Ascending aorta (tissue), 2 donors: ENCODE data around the gene CDCA5. TPM values are rescaled to one million over a fixed set of nuclear protein-coding genes. Genes with fewer than 3 reads are reported as not detected.

ENCODE experiments used
- DNase-seq, 2 donors: peaks; one replicate each; pipeline ENCODE4 v3.0.0-alpha.2; 2019; ENCODE audit warnings: low spot score in 2 of 2
- H3K27ac ChIP-seq, 2 donors: fragments of 200-600 bp; sonication (generic); one replicate each; pipeline ENCODE4 v1.5.1; 2016 to 2017; ENCODE audit warnings: mild to moderate bottlenecking in 1 of 2
- H3K27me3 ChIP-seq: fragments of 200-600 bp; sonication (generic); one replicate; pipeline ENCODE4 v1.5.1; 2017
- H3K36me3 ChIP-seq, 2 donors: fragments of 200-600 bp; sonication (generic); one replicate each; pipeline ENCODE4 v1.5.1; 2016
- H3K4me1 ChIP-seq, 2 donors: fragments of 200-600 bp; sonication (generic); one replicate each; pipeline ENCODE4 v1.5.1; 2016 to 2017; ENCODE audit warnings: mild to moderate bottlenecking in 1 of 2
- H3K4me3 ChIP-seq, 2 donors: fragments of 200-600 bp; sonication (generic); one replicate each; pipeline ENCODE4 v1.5.1; 2016 to 2017; ENCODE audit warnings: mild to moderate bottlenecking in 1 of 2
- H3K9me3 ChIP-seq, 2 donors: fragments of 200-600 bp; sonication (generic); one replicate each; pipeline ENCODE4 v1.5.1; 2016
- CTCF ChIP-seq, 3 experiments: fragments of 200-600 bp in 2 of 3; fragments of 450-650 bp in 1 of 3; sonication (generic) in 2 of 3; IDR thresholded peaks; one replicate each; pipeline ENCODE4 v1.5.1; 2016 to 2019; ENCODE audit warnings: antibody characterized with exemption in 3 of 3, mild to moderate bottlenecking in 1 of 3, moderate library complexity in 1 of 3
- intact Hi-C: fragments of 100-400 bp; cut with DNase I; formaldehyde crosslinking; loops from one replicate; pipeline ENCODE4 v1.15.1; 2023
- total RNA-seq: library from RNA; depleted of rRNA; stranded (reverse); fragments of >200 nt; gene quantifications from one replicate; pipeline ENCODE4 v1.1.0, GENCODE V29; 2016

The CDCA5 gene
- total RNA-seq, 1 donor from 2014 or later: not detected

GRCh38 chr11:65130631-65131416 is 47.0 kb upstream of the CDCA5 start:
- DNase-seq: peak in 1 of 2 donors; percentile 55
- peaks cover 70 to 72% of the 10 kb centered on the region in 2 donors for H3K36me3 ChIP-seq

GRCh38 chr11:65129649-65130441 is 46.0 kb upstream of the CDCA5 start:
- DNase-seq: peak in 1 of 2 donors; percentile 57

More at GRCh38 chr11:65130631-65131416, 47.0 kb upstream of the CDCA5 start:
- intact Hi-C loops: no loop called here
- no peak for TF ChIP-seq CTCF (IDR thresholded peaks at IDR 0.05)
- Histone ChIP-seq H3K4me1 (peaks cover 11 to 20% of the 10 kb centered on the region in 2 donors), H3K4me3 (no peak overlapping the region), H3K27me3 (no peaks in the 10 kb centered on the region), H3K27ac (no peak overlapping the region), H3K9me3 (no peaks in the 10 kb centered on the region)

GRCh38 chr11:65128182-65129145 is 44.6 kb upstream of the CDCA5 start:
- no peak for TF ChIP-seq CTCF (IDR thresholded peaks at IDR 0.05)
- Histone ChIP-seq H3K27me3 (no peaks in the 10 kb centered on the region), H3K27ac (no peak overlapping the region), H3K4me1 (peaks cover 9 to 12% of the 10 kb centered on the region in 2 donors), H3K9me3 (no peaks in the 10 kb centered on the region), H3K36me3 (peaks cover 79 to 87% of the 10 kb centered on the region in 2 donors), H3K4me3 (no peak overlapping the region)
- intact Hi-C loops: no loop called here
- peak in 1 of 2 donors; percentile 61 for DNase-seq

More at GRCh38 chr11:65129649-65130441, 46.0 kb upstream of the CDCA5 start:
- H3K27ac ChIP-seq: no peak overlapping the region
- H3K36me3 ChIP-seq: peaks cover 79 to 82% of the 10 kb centered on the region in 2 donors
- peaks cover 11 to 15% of the 10 kb centered on the region in 2 donors for H3K4me1 ChIP-seq
- no peak for TF ChIP-seq CTCF (IDR thresholded peaks at IDR 0.05)
- no peaks in the 10 kb centered on the region for H3K27me3 ChIP-seq
- H3K9me3 ChIP-seq: no peaks in the 10 kb centered on the region
- no peak overlapping the region for H3K4me3 ChIP-seq
- intact Hi-C loops: no loop called here

- H3K4me3 ChIP-seq: no peak overlapping the region
Measured at GRCh38 chr11:65127473-65128181, 43.8 kb upstream of the CDCA5 start.

More at GRCh38 chr11:65127473-65128181, 43.8 kb upstream of the CDCA5 start:
- intact Hi-C loops: no loop called here
- TF ChIP-seq CTCF (IDR thresholded peaks at IDR 0.05): no peak
- H3K4me1 ChIP-seq: peaks cover 6 to 9% of the 10 kb centered on the region in 2 donors
- no peaks in the 10 kb centered on the region for H3K9me3 ChIP-seq
- H3K27me3 ChIP-seq: no peaks in the 10 kb centered on the region
- no peak overlapping the region for H3K27ac ChIP-seq
- no peak for DNase-seq
- peaks cover 74 to 82% of the 10 kb centered on the region in 2 donors for H3K36me3 ChIP-seq
